Ovary (tissue), 3 donors: ENCODE data around the gene P4HB.

Experiments used
- EP300 ChIP-seq: sonication (generic); formaldehyde crosslinking; IDR thresholded peaks from one replicate; pipeline ENCODE4 v1.6.1; 2017; ENCODE audit warnings: antibody characterized with exemption
- POLR2A ChIP-seq: fragments of 450-650 bp; IDR thresholded peaks from one replicate; pipeline ENCODE4 v1.6.1; 2017; ENCODE audit warnings: antibody characterized with exemption, mild to moderate bottlenecking, moderate library complexity
- TF ChIP-seq, protein P1 (sequence below), 3 donors: fragments of 450-650 bp in 2 of 3; fragments of 200-600 bp in 1 of 3; IDR thresholded peaks; one replicate each; pipeline versions ENCODE4 v1.5.1 to v1.8.0; 2016 to 2022; ENCODE audit warnings: antibody characterized with exemption in 3 of 3, mild to moderate bottlenecking in 1 of 3
- donor health status: DM: no; HTN: no; CAD: no.

DNA sequence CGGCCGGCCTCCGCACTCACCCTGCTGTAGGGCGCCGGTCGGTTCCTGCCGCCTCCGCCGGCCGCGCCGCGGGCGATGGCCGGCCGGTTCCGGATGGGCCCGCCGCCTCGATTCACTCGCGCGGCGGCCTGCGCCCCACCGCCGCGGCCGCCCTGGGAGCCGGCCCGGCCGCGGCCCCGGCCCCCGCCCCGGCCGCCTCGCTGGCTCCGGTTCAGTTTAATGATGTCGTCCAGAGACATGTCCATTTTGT lies 30.9 kb upstream of the P4HB start:
- TF ChIP-seq, protein P1, sequence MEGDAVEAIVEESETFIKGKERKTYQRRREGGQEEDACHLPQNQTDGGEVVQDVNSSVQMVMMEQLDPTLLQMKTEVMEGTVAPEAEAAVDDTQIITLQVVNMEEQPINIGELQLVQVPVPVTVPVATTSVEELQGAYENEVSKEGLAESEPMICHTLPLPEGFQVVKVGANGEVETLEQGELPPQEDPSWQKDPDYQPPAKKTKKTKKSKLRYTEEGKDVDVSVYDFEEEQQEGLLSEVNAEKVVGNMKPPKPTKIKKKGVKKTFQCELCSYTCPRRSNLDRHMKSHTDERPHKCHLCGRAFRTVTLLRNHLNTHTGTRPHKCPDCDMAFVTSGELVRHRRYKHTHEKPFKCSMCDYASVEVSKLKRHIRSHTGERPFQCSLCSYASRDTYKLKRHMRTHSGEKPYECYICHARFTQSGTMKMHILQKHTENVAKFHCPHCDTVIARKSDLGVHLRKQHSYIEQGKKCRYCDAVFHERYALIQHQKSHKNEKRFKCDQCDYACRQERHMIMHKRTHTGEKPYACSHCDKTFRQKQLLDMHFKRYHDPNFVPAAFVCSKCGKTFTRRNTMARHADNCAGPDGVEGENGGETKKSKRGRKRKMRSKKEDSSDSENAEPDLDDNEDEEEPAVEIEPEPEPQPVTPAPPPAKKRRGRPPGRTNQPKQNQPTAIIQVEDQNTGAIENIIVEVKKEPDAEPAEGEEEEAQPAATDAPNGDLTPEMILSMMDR (IDR thresholded peaks at IDR 0.05): no peak
- TF ChIP-seq POLR2A: no peak
- no peak for TF ChIP-seq EP300
